ENCODE results near the gene SHISAL1. TPM values are rescaled to one million over a fixed set of nuclear protein-coding genes. Genes with fewer than 3 reads are reported as not detected.
A peak's percentile ranks its signal among the peaks of the same experiment; 100 is the strongest.

The SHISAL1 gene
- total RNA-seq, 2 donors from 2014 or later: 0.42 to 0.95 TPM

GRCh38 chr22:44351685-44352377, 39.1 kb upstream of the SHISAL1 start:
- H3K36me3 Mint-ChIP-seq (ENCODE audit: low read depth): no peaks in the 10 kb centered on the region
- TF ChIP-seq CTCF (conservative IDR thresholded peaks at IDR 0.05): no peak
- H3K4me1 Mint-ChIP-seq: peaks cover 5% of the 10 kb centered on the region
- Histone ChIP-seq H3K27me3 (ENCODE audit: control insufficient read depth, insufficient read depth, low read length, poor library complexity, severe bottlenecking) (no peaks in the 10 kb centered on the region), H3K9me3 (ENCODE audit: control insufficient read depth, low read length) (no peaks in the 10 kb centered on the region), H3K9ac (ENCODE audit: extremely low read depth, low read length, poor library complexity, severe bottlenecking) (no peak overlapping the region), H3K4me3 (ENCODE audit: low read length) (no peak overlapping the region), H3K36me3 (ENCODE audit: control insufficient read depth, insufficient read depth, low read length) (no peaks in the 10 kb centered on the region), H3K27ac (ENCODE audit: low read depth, low read length) (no peak overlapping the region), H3K4me1 (ENCODE audit: control insufficient read depth, insufficient read depth, low read length) (no peaks in the 10 kb centered on the region)
- H3K27me3 Mint-ChIP-seq (ENCODE audit: insufficient read depth): peaks cover 3% of the 10 kb centered on the region
- H3K9me3 Mint-ChIP-seq: no peaks in the 10 kb centered on the region
- WGBS, 2 experiments (ENCODE audit: insufficient coverage in 1 of 2, insufficient read length in 1 of 2): 58 to 75% methylated on average over 9 to 11 of the region's 11 CpGs
- H3K27ac Mint-ChIP-seq: no peak overlapping the region
- DNase-seq: peak; percentile 87
- H3K4me3 Mint-ChIP-seq: no peak overlapping the region

- TF ChIP-seq CTCF (conservative IDR thresholded peaks at IDR 0.05): no peak
- Histone ChIP-seq H3K36me3 (ENCODE audit: control insufficient read depth, insufficient read depth, low read length) (no peaks in the 10 kb centered on the region), H3K9ac (ENCODE audit: extremely low read depth, low read length, poor library complexity, severe bottlenecking) (no peak overlapping the region), H3K27me3 (ENCODE audit: control insufficient read depth, insufficient read depth, low read length, poor library complexity, severe bottlenecking) (peaks cover under 1% of the 10 kb centered on the region), H3K4me3 (ENCODE audit: low read length) (no peak overlapping the region), H3K27ac (ENCODE audit: low read depth, low read length) (no peak overlapping the region), H3K4me1 (ENCODE audit: control insufficient read depth, insufficient read depth, low read length) (no peaks in the 10 kb centered on the region), H3K9me3 (ENCODE audit: control insufficient read depth, low read length) (no peaks in the 10 kb centered on the region)
- no peak for DNase-seq
- Mint-ChIP-seq H3K27me3 (ENCODE audit: insufficient read depth) (peaks cover 10% of the 10 kb centered on the region), H3K36me3 (ENCODE audit: low read depth) (no peaks in the 10 kb centered on the region), H3K9me3 (no peaks in the 10 kb centered on the region), H3K4me3 (no peak overlapping the region), H3K27ac (no peak overlapping the region), H3K4me1 (peaks cover 9% of the 10 kb centered on the region)
- 70 to 89% methylated on average over 3 to 6 of the region's 6 CpGs for WGBS, 2 experiments (ENCODE audit: insufficient coverage in 1 of 2, insufficient read length in 1 of 2)
Measured at GRCh38 chr22:44351037-44351436, 38.3 kb upstream of the SHISAL1 start.

GRCh38 chr22:44349594-44349993, 36.8 kb upstream of the SHISAL1 start:
- Mint-ChIP-seq H3K27ac (no peak overlapping the region), H3K4me1 (peaks cover 11% of the 10 kb centered on the region)
- no peaks in the 10 kb centered on the region for H3K36me3 ChIP-seq (ENCODE audit: control insufficient read depth, insufficient read depth, low read length)

More at GRCh38 chr22:44349594-44349993, 36.8 kb upstream of the SHISAL1 start:
- Histone ChIP-seq H3K9me3 (ENCODE audit: control insufficient read depth, low read length) (no peaks in the 10 kb centered on the region), H3K4me3 (ENCODE audit: low read length) (no peak overlapping the region), H3K27ac (ENCODE audit: low read depth, low read length) (no peak overlapping the region), H3K9ac (ENCODE audit: extremely low read depth, low read length, poor library complexity, severe bottlenecking) (no peak overlapping the region), H3K4me1 (ENCODE audit: control insufficient read depth, insufficient read depth, low read length) (no peaks in the 10 kb centered on the region), H3K27me3 (ENCODE audit: control insufficient read depth, insufficient read depth, low read length, poor library complexity, severe bottlenecking) (peaks cover 6% of the 10 kb centered on the region)
- Mint-ChIP-seq H3K27me3 (ENCODE audit: insufficient read depth) (peaks cover 15% of the 10 kb centered on the region), H3K9me3 (no peaks in the 10 kb centered on the region), H3K36me3 (ENCODE audit: low read depth) (no peaks in the 10 kb centered on the region), H3K4me3 (no peak overlapping the region)
- DNase-seq: no peak
- no peak for TF ChIP-seq CTCF (conservative IDR thresholded peaks at IDR 0.05)
- WGBS, 2 experiments (ENCODE audit: insufficient coverage in 1 of 2, insufficient read length in 1 of 2): 91% methylated on average over 5 of the region's 5 CpGs; no CpG with 5 or more reads in 1 of the 2 experiments

Measured in endodermal cell (in vitro differentiated cells).